ENCODE measurements around the gene ETF1.

ETF1 gene

DNA sequence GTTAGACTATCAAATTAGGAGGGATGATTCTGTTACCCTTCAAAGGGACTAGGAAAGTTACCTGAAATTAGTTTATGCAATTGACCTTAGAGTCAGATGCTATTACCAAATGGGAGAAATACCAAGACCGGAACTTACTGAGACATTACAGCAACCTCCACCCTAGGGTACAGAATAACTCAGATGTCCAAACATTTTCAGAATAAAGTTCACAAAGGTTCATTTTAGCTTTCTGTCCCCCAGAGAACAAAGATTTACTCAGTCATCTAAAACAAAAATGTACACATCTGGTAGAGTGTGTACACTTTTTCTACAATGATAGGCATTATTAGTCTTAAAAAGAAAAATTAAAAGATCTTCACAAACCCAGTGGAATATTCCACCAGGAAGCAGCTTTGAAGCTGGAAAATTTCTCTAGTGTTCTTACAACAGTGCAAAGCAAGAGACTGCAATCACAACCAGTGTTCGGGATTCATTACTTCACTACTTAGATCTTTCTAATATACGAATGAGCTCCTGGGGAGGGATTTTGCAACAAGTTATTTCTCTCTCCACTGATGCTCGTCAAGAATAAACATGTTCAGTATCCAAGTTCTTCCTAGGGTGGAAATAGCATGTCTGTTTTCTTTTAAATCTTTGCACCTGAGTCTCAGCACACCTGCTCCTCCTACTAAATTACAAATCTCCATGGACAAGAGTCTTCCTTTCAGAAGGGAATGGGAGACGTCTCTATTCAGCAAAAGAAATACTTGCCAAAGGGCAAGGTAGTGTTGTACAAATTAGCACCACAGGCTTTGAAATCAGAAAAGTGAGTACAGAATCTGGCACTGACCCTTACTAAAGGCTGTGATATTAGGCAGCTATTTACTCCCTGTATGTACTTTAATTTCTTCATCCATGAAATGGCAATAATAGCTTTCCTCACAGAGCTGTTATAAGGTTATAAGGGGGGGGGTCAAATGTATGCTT is 8.8 kb downstream of the ETF1 start:
- TF ChIP-seq, protein P1, sequence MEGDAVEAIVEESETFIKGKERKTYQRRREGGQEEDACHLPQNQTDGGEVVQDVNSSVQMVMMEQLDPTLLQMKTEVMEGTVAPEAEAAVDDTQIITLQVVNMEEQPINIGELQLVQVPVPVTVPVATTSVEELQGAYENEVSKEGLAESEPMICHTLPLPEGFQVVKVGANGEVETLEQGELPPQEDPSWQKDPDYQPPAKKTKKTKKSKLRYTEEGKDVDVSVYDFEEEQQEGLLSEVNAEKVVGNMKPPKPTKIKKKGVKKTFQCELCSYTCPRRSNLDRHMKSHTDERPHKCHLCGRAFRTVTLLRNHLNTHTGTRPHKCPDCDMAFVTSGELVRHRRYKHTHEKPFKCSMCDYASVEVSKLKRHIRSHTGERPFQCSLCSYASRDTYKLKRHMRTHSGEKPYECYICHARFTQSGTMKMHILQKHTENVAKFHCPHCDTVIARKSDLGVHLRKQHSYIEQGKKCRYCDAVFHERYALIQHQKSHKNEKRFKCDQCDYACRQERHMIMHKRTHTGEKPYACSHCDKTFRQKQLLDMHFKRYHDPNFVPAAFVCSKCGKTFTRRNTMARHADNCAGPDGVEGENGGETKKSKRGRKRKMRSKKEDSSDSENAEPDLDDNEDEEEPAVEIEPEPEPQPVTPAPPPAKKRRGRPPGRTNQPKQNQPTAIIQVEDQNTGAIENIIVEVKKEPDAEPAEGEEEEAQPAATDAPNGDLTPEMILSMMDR (IDR thresholded peaks at IDR 0.05; ENCODE audit: insufficient read depth, low read length, poor library complexity, severe bottlenecking) = no peak
- peaks cover 3% of the 10 kb centered on the region for H3K36me3 ChIP-seq (ENCODE audit: control insufficient read depth, insufficient read depth, low read length)
- no peak for DNase-seq (ENCODE audit: extremely low read depth, insufficient read length)
- H3K4me3 ChIP-seq (replicated peaks; ENCODE audit: low read depth, low read length) = no peak overlapping the region
- no peaks in the 10 kb centered on the region for H3K27me3 ChIP-seq (replicated peaks; ENCODE audit: control insufficient read depth, insufficient read depth, low read length)

- H3K36me3 ChIP-seq (ENCODE audit: control insufficient read depth, insufficient read depth, low read length) = peaks cover 5% of the 10 kb centered on the region
- no peaks in the 10 kb centered on the region for H3K27me3 ChIP-seq (replicated peaks; ENCODE audit: control insufficient read depth, insufficient read depth, low read length)
- DNase-seq (ENCODE audit: extremely low read depth, insufficient read length) = no peak
- no peak overlapping the region for H3K4me3 ChIP-seq (replicated peaks; ENCODE audit: low read depth, low read length)
- TF ChIP-seq, protein P1 (IDR thresholded peaks at IDR 0.05; ENCODE audit: insufficient read depth, low read length, poor library complexity, severe bottlenecking) = no peak
These were observed 13.2 kb downstream of the ETF1 start for GRCh38 chr5:138529812-138530211.

DNA sequence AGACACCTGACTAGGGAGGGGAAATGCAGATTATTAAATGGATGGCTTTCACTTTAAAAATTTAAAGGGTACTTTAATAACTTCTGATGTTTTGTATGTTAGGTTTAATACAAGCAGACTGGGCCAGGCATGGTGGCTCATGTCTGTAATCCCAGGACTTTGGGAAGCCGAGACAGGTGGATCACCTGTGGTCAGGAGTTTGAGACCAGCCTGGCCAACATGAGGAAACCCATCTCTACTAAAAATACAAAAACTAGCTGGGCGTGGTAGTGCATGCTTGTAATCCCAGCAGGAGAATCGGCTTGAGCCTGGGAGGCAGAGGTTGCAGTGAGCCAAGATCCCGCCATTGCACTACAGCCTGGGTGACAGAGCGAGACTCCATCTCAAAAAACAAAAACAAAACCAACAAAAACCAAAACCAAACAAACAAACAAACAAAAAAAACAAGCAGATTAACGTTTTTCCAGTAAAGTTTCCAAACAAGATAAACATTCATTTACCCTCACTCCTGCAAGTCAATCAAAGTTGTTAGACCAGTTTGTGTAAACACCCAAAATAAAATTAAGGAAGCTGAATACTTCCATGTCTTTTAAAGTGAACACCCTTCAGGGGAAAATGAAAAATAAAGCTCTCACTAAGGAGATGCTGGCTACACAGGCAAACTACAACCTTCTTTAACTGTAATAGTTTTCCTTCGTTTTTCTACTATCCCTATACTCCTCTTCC is 14.1 kb downstream of the ETF1 start:
- H3K36me3 ChIP-seq (ENCODE audit: control insufficient read depth, insufficient read depth, low read length) = peaks cover 5% of the 10 kb centered on the region
- no peak overlapping the region for H3K4me3 ChIP-seq (replicated peaks; ENCODE audit: low read depth, low read length)
- DNase-seq (ENCODE audit: extremely low read depth, insufficient read length) = no peak
- TF ChIP-seq, protein P1 (IDR thresholded peaks at IDR 0.05; ENCODE audit: insufficient read depth, low read length, poor library complexity, severe bottlenecking) = no peak
- no peaks in the 10 kb centered on the region for H3K27me3 ChIP-seq (replicated peaks; ENCODE audit: control insufficient read depth, insufficient read depth, low read length)

GRCh38 chr5:138528208-138528607 is 14.8 kb downstream of the ETF1 start:
- no peak for DNase-seq (ENCODE audit: extremely low read depth, insufficient read length)
- no peaks in the 10 kb centered on the region for H3K27me3 ChIP-seq (replicated peaks; ENCODE audit: control insufficient read depth, insufficient read depth, low read length)
- no peak overlapping the region for H3K4me3 ChIP-seq (replicated peaks; ENCODE audit: low read depth, low read length)
- TF ChIP-seq, protein P1 (IDR thresholded peaks at IDR 0.05; ENCODE audit: insufficient read depth, low read length, poor library complexity, severe bottlenecking) = no peak
- peaks cover 3% of the 10 kb centered on the region for H3K36me3 ChIP-seq (ENCODE audit: control insufficient read depth, insufficient read depth, low read length)

DNA sequence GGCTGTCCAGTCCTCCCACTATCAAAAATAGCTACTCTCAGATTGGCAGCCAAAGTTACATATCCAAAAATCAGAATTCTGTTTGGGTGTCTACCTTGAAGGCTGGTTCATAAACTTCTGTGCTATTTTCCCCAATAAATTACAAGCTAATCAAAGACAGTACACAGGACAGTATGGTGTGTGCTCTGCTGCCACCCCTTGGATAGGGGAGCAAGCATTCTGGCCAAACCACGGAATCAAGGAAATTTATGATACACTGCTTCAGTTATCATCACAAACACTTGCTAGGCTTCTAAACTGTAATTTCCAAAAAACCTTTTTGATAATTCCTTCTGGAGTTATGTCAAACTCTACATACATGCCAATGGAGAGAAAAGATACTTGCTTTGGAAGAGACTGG is 15.9 kb downstream of the ETF1 start:
- TF ChIP-seq, protein P1 (IDR thresholded peaks at IDR 0.05; ENCODE audit: insufficient read depth, low read length, poor library complexity, severe bottlenecking) = no peak
- DNase-seq (ENCODE audit: extremely low read depth, insufficient read length) = no peak
- peaks cover 3% of the 10 kb centered on the region for H3K36me3 ChIP-seq (ENCODE audit: control insufficient read depth, insufficient read depth, low read length)
- no peak overlapping the region for H3K4me3 ChIP-seq (replicated peaks; ENCODE audit: low read depth, low read length)
- H3K27me3 ChIP-seq (replicated peaks; ENCODE audit: control insufficient read depth, insufficient read depth, low read length) = no peaks in the 10 kb centered on the region
